Measurements from ENCODE around the gene ADAMTS3.

DNA sequence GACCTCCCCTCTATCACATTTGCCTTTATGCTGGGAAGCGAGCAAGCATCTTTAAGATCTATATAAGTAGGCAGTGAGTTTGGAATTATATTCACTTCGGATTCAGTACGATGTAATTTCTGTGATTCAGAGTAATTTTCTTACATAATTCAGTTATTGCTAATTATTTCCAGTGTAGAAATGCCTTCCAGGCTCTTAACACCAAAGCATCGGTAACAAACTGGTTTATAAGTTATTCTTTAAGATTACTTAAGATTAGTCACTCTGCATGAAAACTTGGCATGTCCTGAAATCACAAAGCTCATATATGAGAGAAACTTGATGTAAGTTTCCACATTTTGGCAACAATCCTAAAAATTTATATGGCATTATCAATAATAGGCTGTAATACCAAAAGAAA is 120.8 kb downstream of the ADAMTS3 start:
- no peak for TF ChIP-seq POLR2A (IDR thresholded peaks at IDR 0.05)
- TF ChIP-seq, protein P1, sequence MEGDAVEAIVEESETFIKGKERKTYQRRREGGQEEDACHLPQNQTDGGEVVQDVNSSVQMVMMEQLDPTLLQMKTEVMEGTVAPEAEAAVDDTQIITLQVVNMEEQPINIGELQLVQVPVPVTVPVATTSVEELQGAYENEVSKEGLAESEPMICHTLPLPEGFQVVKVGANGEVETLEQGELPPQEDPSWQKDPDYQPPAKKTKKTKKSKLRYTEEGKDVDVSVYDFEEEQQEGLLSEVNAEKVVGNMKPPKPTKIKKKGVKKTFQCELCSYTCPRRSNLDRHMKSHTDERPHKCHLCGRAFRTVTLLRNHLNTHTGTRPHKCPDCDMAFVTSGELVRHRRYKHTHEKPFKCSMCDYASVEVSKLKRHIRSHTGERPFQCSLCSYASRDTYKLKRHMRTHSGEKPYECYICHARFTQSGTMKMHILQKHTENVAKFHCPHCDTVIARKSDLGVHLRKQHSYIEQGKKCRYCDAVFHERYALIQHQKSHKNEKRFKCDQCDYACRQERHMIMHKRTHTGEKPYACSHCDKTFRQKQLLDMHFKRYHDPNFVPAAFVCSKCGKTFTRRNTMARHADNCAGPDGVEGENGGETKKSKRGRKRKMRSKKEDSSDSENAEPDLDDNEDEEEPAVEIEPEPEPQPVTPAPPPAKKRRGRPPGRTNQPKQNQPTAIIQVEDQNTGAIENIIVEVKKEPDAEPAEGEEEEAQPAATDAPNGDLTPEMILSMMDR (IDR thresholded peaks at IDR 0.05), result no peak

All from thyroid gland (tissue), 4 donors.